Stimulated activated CD4-positive, alpha-beta T cell treated with anti-CD3 and anti-CD28 coated beads, Interleukin-12 subunit alpha, Interleukin-12 subunit beta, amount 100 ng/mL, for 24 hours (primary cell): Measurements from ENCODE around the gene MIEF1.

Experiments used
- DNase-seq, 2 experiments: peaks; one replicate each; pipeline ENCODE4 v3.0.0-alpha.2; 2020; ENCODE audit warnings: low read depth in 2 of 2

The MIEF1 gene

GRCh38 chr22:39502109-39502788, at the start of gene MIEF1:
TSS of gene MIEF1 (plus strand) at chr22:39502290. CDS start at chr22:39511295, 9,005 bp downstream.
- DNase-seq, result peak; percentile 85 to 94

- DNase-seq, result no peak
These were observed 49.4 kb upstream of the MIEF1 start for GRCh38 chr22:39452740-39453040.

GRCh38 chr22:39453765-39454378, 48.2 kb upstream of the MIEF1 start:
- DNase-seq, result no peak

GRCh38 chr22:39454385-39454871, 47.7 kb upstream of the MIEF1 start:
- no peak for DNase-seq

- no peak for DNase-seq
These were observed 45.4 kb upstream of the MIEF1 start, which contains the start of gene MGAT3 for GRCh38 chr22:39456522-39457197. TSS of gene MGAT3 (plus strand) at chr22:39457012. CDS start at chr22:39487348, 30,336 bp downstream.

- DNase-seq, result no peak
These were observed 44.9 kb upstream of the MIEF1 start for GRCh38 chr22:39457198-39457555.

GRCh38 chr22:39457556-39458443, 44.3 kb upstream of the MIEF1 start:
- DNase-seq, result no peak

GRCh38 chr22:39458444-39459083, 43.5 kb upstream of the MIEF1 start:
- DNase-seq, result no peak

- no peak for DNase-seq
These were observed 42.4 kb upstream of the MIEF1 start for GRCh38 chr22:39459681-39460080.

GRCh38 chr22:39462443-39463221, 39.5 kb upstream of the MIEF1 start:
- DNase-seq, result no peak

- DNase-seq, result no peak
These were observed 38.8 kb upstream of the MIEF1 start for GRCh38 chr22:39463277-39463676.

GRCh38 chr22:39463931-39464390, 38.1 kb upstream of the MIEF1 start:
- no peak for DNase-seq

- no peak for DNase-seq
These were observed 35.7 kb upstream of the MIEF1 start for GRCh38 chr22:39466228-39467006.

GRCh38 chr22:39467390-39467895, 34.6 kb upstream of the MIEF1 start:
- DNase-seq, result no peak

GRCh38 chr22:39468487-39469325, 33.4 kb upstream of the MIEF1 start:
- no peak for DNase-seq

- no peak for DNase-seq
These were observed 32.8 kb upstream of the MIEF1 start for GRCh38 chr22:39469326-39469680.

- DNase-seq, result no peak
These were observed 32.2 kb upstream of the MIEF1 start for GRCh38 chr22:39469681-39470450.
